ENCODE measurements around the gene USP24.
"Not testable (repeated sequence)": the region's sequence is repeated elsewhere in the genome, so short reads cannot be mapped to it uniquely, and the experiment has no call there.

Gene USP24

GRCh38 chr1:55049271-55049913, 165.8 kb downstream of the USP24 start:
- no peak for DNase-seq

- DNase-seq, result no peak
These were observed 166.5 kb downstream of the USP24 start for GRCh38 chr1:55048453-55049270.

- no peak for DNase-seq
These were observed 167.6 kb downstream of the USP24 start for GRCh38 chr1:55047611-55048010.

- no peak for DNase-seq
These were observed 168.3 kb downstream of the USP24 start for GRCh38 chr1:55046871-55047270.

- no peak for DNase-seq
These were observed 169.7 kb downstream of the USP24 start for GRCh38 chr1:55045430-55045829.

GRCh38 chr1:55044617-55045397, 170.4 kb downstream of the USP24 start:
- no peak for DNase-seq

GRCh38 chr1:55043726-55044125, 171.4 kb downstream of the USP24 start:
- no peak for DNase-seq

GRCh38 chr1:55043011-55043410, 172.2 kb downstream of the USP24 start:
- no peak for DNase-seq

GRCh38 chr1:55041613-55042012, 173.6 kb downstream of the USP24 start:
- DNase-seq, result no peak

- DNase-seq, result no peak
These were observed 174.2 kb downstream of the USP24 start for GRCh38 chr1:55040933-55041494.

- no peak for DNase-seq
These were observed 174.9 kb downstream of the USP24 start for GRCh38 chr1:55040083-55040932.

GRCh38 chr1:55039342-55040082, 175.7 kb downstream of the USP24 start, which contains the start of gene PCSK9:
Gene PCSK9 (plus strand): TSS chr1:55039548. CDS start chr1:55039838, 290 bp downstream.
- DNase-seq, result no peak

GRCh38 chr1:55038974-55039341, 176.2 kb downstream of the USP24 start:
- no peak for DNase-seq

- DNase-seq, result no peak
These were observed 176.7 kb downstream of the USP24 start for GRCh38 chr1:55038552-55038838.

- no peak for DNase-seq
These were observed 177.2 kb downstream of the USP24 start for GRCh38 chr1:55037733-55038551.

GRCh38 chr1:55035904-55036303, 179.3 kb downstream of the USP24 start:
- no peak for DNase-seq

GRCh38 chr1:55034476-55035133, 180.6 kb downstream of the USP24 start:
- no peak for DNase-seq

GRCh38 chr1:55033265-55033614, 181.9 kb downstream of the USP24 start:
- no peak for DNase-seq

GRCh38 chr1:55031098-55031497, 184.1 kb downstream of the USP24 start:
- not testable (repeated sequence) for DNase-seq

- DNase-seq, result not testable (repeated sequence)
These were observed 188.5 kb downstream of the USP24 start for GRCh38 chr1:55026682-55027081.

Measured in CD4-positive, alpha-beta T cell treated with Interleukin-17A for 1 hour (primary cell).